ENCODE data around the gene DCUN1D5. TPM values are rescaled to one million over a fixed set of nuclear protein-coding genes. Genes with fewer than 3 reads are reported as not detected.

The DCUN1D5 gene
- total and polyA plus RNA-seq, 2 of the 13 experiments (the other 11 are each of a cell fraction or from before 2014, with no cell fraction given), result 32.9 to 46.7 TPM

- TF ChIP-seq DPF2 (CRISPR knock-in tag; IDR thresholded peaks at IDR 0.05; ENCODE audit: borderline replicate concordance, low read depth) (no peak), ATF1 (CRISPR knock-in tag; IDR thresholded peaks at IDR 0.05) (no peak), REXO4 (CRISPR knock-in tag; IDR thresholded peaks at IDR 0.05; ENCODE audit: borderline replicate concordance) (no peak), ZNF318 (CRISPR knock-in tag; IDR thresholded peaks at IDR 0.05) (no peak), HMGA1 (CRISPR knock-in tag; conservative IDR thresholded peaks at IDR 0.05) (no peak), FOXC1 (CRISPR knock-in tag; IDR thresholded peaks at IDR 0.05; ENCODE audit: borderline replicate concordance) (peak; percentile 83), ZNF180 (CRISPR knock-in tag; IDR thresholded peaks at IDR 0.05; ENCODE audit: borderline replicate concordance, low read depth) (no peak), SALL2 (CRISPR knock-in tag; IDR thresholded peaks at IDR 0.05) (no peak)
- TF ChIP-seq, protein P1, sequence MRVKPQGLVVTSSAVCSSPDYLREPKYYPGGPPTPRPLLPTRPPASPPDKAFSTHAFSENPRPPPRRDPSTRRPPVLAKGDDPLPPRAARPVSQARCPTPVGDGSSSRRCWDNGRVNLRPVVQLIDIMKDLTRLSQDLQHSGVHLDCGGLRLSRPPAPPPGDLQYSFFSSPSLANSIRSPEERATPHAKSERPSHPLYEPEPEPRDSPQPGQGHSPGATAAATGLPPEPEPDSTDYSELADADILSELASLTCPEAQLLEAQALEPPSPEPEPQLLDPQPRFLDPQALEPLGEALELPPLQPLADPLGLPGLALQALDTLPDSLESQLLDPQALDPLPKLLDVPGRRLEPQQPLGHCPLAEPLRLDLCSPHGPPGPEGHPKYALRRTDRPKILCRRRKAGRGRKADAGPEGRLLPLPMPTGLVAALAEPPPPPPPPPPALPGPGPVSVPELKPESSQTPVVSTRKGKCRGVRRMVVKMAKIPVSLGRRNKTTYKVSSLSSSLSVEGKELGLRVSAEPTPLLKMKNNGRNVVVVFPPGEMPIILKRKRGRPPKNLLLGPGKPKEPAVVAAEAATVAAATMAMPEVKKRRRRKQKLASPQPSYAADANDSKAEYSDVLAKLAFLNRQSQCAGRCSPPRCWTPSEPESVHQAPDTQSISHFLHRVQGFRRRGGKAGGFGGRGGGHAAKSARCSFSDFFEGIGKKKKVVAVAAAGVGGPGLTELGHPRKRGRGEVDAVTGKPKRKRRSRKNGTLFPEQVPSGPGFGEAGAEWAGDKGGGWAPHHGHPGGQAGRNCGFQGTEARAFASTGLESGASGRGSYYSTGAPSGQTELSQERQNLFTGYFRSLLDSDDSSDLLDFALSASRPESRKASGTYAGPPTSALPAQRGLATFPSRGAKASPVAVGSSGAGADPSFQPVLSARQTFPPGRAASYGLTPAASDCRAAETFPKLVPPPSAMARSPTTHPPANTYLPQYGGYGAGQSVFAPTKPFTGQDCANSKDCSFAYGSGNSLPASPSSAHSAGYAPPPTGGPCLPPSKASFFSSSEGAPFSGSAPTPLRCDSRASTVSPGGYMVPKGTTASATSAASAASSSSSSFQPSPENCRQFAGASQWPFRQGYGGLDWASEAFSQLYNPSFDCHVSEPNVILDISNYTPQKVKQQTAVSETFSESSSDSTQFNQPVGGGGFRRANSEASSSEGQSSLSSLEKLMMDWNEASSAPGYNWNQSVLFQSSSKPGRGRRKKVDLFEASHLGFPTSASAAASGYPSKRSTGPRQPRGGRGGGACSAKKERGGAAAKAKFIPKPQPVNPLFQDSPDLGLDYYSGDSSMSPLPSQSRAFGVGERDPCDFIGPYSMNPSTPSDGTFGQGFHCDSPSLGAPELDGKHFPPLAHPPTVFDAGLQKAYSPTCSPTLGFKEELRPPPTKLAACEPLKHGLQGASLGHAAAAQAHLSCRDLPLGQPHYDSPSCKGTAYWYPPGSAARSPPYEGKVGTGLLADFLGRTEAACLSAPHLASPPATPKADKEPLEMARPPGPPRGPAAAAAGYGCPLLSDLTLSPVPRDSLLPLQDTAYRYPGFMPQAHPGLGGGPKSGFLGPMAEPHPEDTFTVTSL (CRISPR knock-in tag; IDR thresholded peaks at IDR 0.05; ENCODE audit: borderline replicate concordance), result no peak
- TF ChIP-seq, protein P2, sequence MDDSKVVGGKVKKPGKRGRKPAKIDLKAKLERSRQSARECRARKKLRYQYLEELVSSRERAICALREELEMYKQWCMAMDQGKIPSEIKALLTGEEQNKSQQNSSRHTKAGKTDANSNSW (CRISPR knock-in tag; IDR thresholded peaks at IDR 0.05; ENCODE audit: borderline replicate concordance), result no peak
Measured at GRCh38 chr11:103108933-103109817, 17.2 kb upstream of the DCUN1D5 start, which contains the start of gene DYNC2H1 (continued).
